Stimulated activated CD8-positive, alpha-beta memory T cell treated with anti-CD3 and anti-CD28 coated beads, Interleukin-15, amount 100 ng/mL, for 24 hours (primary cell): Measurements from ENCODE around the gene ELF5.

Source experiments
- DNase-seq: peaks from one replicate; pipeline ENCODE4 v3.0.0-alpha.2; 2020; ENCODE audit warnings: low read depth

ELF5 gene

DNA sequence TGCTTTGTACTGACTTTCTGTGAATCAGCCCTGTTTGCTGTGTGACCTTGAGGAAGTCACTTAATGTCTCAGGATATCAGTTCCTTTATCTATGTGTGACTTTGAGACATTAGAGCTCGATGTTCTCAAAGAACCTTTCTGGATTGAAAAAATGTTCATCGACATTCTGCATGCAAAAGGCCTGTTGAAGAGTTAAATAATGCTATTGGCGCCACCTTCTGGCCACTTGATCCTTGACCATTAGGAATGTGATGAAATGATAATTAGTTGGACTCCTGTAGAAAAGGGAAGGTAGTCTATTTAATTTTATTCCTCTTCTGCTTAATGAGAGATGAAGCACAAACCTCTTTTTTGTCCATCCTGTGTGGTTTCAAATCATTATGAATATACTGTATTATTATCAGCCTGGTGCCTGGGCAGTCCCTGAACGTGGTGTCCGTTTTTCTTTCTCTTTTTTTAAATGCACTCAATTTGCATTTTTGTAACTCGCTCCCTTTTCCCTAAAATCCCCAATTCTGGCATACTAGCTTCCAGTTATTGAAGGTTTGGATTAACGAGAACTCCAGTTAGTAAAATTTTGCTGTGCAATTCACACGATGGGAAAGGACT, 20.7 kb downstream of the ELF5 start:
- DNase-seq, result no peak

DNA sequence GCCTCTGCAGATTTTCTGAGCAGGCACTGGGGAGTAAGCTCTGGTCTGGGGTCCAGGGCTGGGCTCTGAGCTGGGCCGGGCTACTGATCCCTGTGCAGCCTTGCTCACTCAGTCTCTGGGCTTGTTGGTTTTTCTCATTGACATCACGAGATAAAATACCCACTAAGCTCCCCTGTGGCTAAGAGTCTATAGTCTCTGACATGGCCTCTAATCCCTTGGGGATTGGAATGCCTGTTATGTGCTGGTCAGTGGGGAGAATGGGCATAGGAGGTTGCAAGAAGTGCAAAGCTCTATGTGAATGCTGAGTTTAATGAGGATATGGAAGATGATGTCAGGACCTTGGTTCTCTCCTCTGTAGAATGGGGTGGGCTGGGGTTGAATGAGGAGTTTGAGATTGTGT, 23.3 kb downstream of the ELF5 start:
- no peak for DNase-seq

DNA sequence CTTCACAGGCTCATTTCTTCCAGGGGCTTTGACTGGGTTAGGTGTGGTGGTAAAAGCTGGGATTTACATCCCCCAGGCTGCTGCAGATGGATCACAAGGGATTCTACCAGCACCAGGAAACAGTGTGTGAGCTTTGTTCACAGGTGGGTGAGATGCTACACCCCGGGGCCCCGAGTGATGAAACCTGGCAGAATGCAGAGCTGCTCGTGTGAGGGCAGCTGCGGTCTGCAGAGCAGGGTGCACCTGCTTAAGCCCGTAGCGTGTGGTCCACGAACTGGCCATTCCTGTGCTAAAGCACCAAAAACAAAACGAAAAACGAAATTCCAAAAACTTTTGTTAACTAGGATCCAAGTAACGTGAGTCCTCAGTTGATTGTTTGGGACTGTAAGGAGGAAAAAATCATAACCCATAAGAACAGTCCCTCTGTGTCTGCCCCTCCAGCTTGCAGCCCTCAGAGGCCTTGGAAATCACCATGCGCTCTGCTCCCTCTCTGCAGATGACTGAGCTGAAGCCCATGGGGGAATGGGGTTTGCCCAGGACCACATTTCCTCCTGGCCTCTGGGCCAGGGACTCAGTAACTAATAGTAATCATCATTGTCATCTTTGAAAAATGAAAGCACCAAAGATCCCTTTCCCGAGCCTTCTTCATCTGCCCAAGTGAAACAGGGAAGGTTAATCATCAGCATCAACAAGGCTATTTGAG, 24.6 kb downstream of the ELF5 start:
- DNase-seq, result no peak

DNA sequence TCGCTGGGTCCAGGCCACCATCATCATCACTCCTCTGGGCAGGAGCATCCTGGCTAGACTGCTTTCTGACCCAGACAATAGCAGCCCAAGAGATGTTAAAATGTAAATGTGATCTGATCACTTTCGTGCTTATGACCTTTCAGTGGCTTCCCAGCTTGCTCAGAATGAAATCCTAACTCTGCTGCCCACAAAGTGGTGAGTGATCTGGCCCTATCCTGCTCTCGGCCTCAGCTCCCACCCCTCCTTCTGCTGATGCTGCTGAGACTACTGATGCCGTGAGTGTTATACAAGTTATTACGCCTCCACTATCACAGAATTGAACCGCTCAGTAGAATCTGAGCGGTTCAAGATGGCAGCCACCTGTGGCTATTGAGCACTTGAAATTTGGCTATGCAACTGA, 26.2 kb downstream of the ELF5 start:
- DNase-seq, result no peak

DNA sequence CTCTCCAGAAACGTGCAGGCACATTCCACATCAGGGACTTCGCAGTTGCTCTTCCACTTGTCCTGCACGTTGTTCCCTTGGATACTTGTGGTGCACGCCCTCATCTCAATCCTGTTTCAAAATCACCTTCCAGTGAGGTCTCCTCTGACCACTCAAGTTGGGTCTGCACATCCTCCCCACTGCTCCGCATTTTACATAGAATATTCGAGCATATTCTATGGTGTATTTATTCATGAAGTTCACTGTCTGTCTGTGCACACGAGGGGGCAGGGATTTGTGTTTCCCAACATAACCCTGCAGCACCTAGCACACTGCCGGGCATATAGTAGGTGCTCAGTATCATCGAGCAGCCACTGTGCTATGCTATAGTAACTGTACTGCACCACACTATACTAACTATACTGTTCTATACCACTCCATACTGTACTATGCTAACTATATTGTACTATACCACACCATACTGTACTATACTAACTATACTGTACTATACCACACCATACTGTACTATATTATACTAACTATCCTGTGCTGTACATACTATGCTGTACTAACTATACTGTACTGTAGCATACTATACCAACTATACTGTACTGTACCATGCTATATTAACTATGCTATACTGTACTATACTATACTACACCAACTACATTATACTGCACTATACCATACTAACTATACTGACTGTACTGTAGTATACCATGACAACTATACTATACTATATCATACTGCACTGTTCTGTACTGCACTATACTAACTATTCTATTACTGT, 30.3 kb downstream of the ELF5 start:
- no peak for DNase-seq

DNA sequence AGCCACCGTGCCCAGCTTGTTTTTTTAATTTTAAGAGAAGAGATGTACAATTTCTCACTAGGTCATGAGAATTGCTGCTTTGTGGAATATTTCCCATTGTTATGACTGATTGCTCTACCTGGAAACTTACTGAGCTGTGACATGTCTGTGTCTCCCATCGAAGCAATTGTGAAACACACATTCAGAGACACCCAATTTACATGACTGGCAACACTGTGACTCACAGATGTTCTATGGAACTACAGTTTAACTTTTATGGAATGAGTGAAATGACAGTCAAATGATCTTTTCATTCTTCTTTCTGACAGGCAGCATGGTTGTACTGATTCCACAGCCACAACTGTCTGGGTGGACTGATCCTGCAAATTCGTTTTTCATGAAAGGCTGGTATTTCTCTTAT, 32.3 kb downstream of the ELF5 start:
- no peak for DNase-seq

DNA sequence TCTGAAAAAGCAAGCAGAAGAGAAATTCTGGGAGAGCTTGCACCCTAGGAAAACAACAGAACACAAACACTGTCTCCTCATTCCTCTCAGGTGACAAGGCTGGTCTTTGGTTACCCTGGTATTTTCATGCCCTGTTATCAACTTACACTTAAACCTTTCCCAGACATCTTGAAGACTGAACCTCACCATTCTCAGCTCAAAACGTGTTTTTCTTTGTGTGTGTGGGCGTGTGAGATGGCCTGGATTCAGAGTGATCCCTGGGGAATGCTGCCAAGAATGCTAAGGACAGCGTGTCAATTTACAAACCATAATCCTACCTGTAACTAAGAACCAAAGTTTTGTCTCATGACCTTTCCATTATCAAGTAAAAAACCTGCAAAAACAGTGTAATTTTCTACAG, 33.3 kb downstream of the ELF5 start:
- DNase-seq, result no peak

DNA sequence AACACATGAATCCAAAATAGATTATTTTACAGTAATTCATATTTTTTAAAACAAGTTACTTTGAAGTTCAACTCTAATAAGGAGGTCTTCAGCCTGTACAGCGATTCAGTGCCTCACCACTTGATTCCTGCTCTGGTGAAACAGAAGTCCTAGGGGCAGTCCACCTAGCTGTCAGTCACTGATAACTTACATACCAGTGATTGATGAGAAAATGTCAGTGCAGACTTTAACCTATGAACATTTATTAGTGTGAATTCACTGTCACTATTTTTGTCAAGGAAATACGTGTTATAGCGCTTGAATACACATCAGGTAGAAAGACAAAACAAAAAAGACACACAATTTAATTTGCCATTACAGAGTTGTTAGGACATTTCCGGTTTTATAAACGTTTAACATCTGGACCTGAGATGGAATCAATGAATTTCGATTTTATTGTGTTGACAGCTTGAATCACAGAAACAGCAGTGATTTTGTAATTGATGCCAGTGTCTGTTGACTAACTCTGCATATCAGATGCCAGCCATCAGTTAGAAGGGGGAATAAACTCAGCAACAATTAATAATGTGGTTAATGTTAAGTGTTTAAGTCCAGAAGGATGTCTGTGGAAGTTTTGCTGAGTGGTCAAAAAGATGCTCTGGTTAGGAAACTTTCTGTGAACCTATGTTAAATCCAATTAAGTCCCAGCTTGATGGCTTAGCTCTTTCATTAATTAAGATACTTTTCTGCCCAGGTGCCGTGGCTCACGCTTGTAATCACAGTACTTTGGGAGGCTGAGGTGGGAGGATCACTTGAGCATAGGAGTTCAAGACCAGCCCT, 34.5 kb downstream of the ELF5 start:
- no peak for DNase-seq

DNA sequence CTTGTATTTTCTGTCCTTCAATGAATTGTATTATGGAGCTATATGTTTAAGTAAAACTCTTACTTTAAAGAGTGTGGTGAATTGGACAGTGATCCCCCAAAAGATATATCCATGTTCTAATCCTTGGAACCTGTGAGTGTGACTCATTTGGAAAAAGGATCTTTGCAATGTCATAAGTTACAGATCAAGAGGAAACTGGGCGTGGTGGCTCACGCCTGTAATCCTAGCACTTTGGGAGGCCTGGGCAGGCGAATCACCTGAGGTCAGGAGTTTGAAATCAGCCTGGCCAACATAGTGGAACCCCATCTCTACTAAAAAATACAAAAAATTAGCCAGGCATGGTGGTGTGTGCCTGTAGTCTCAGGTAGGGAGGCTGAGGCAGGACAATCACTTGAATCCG, 36.7 kb downstream of the ELF5 start:
- DNase-seq, result no peak

DNA sequence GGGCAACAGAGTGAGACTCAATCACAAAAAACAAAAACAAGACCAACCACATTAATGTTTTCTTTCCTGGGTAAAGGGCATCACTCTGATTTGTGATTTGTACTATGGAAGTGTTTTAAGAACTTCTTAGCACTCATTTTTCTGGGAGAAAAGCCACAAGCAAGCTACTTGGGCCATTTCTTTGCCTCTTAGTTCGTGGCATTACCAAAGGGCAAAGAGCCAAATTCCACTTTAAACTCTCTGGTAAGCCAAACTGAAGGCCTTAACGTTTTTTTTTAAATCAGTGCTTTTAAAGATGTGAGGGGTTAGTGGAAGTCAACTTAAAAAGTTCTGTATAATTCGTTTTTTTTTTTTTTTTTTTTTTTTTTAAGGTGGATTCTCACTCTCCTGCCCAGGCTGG, 37.9 kb downstream of the ELF5 start:
- no peak for DNase-seq

DNA sequence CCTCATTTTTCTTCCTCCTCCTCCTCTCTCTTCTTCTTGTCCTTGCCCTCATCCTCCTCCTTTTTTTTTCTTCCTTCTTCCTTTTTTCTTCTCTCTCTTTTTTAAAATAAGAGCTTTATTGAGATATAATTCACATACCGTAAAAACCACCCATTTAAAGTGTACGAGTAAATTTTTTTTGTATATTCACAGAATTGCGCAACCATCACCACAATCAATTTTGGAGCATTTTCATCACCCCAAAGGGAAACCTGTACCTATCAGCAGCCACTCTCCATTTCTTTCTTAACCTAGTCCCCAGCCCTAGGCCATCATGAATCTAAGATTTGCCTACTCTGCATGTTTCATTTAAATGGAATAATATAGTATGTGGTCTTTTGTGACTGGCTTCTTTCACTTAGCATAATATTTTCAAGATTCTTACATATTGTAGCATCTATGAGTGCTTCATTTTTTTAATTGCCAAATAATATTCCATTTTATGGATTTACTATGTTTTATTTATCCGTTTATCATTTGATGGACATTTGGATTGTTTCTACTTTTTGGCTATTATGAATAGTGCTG, 39.9 kb downstream of the ELF5 start:
- DNase-seq, result no peak

DNA sequence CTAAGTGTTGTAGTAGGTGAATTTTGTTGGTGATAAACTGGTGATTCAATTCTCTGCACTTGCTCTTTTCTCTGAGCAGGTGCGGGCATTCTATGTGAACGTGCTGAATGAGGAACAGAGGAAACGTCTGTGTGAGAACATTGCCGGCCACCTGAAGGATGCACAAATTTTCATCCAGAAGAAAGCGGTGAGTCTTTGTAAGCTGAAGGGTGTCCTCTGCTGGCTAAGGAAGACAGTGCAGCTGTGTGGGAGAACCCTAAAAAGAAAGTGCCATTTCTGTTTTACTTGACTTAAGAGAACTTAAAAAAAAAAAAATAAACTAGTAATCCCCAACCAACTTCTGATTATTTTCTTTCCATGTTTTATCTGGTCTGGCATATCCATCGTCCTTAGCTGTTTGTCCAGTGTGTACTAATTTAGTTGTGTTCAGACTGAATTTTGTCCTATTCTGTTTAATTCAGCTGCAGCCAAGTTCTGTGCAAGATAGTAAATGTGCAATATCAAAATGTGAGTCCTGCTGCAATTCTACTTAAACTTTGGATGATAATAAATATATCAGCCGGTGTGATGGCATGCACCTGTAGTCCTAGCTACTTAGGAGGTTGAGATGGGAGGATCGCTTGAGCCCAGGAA, 45.3 kb downstream of the ELF5 start:
- DNase-seq, result no peak

DNA sequence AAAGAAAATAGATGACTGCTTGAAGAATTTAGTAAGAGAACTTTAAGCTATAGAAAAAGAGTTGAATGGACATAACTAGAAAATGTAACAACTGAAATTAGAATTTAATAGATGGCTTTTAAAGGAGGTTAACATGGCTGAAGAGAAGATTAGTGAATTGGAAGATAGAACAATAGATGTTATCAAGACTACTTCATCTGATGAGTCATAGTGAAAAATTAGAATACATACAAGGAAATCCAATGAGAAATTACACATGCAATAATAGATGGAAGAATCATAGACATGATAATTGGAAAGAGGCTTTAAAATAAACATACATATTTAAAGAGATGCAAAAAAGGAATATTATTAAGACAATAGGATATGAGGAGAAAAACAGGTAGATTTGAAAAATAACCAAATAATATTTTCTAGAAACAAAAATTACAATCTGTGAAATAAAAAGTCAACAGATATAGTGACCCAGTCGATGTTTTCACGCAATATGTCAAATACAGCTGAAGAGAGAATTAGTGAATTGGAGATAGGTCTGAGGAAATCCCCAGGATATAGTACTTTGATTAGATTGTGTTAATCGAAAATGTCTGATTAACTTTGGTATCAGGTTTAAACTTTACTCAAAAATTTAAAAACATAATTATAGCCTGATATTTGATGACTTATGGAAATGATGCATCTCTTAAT, 46.6 kb downstream of the ELF5 start:
- DNase-seq, result no peak

DNA sequence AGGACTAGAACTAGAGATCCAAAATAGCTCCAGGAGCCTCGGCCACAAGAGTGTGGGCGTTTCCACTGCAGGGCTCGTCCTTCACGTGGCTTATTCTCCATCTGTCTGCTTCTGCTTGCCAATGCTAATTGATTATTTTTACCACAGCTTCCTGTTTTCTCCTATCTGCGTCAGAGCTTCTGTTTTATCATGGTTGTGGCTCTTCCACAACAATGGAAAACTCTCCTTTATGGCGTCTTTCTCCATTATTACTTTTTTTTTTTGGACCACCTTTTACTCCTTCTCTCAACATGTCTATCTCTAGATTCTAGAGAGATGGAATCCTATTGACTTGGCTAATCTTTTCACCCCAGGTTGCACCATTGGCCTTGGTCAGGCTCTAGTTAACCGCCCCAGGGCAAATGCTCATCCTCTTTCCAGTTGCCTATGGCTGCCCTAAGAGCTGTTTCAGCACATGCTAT, 49.0 kb downstream of the ELF5 start:
- DNase-seq, result no peak

DNA sequence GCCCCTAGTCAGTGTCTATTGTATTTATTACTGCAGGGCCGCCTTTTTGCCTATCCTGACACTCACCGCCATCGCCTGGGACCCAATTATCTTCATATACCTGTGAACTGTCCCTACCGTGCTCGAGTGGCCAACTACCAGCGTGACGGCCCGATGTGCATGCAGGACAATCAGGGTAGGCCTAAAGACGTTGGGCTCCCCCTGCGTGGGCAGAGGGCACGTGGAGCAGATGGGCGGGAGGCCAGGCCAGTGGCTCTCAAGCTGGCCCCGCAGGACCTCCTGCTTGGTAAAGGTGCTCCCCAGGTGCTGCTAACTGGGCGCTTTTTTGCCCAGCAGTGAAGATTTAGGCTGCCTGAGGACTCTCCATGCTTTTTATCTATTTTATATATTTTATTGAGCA, 52.4 kb downstream of the ELF5 start:
- no peak for DNase-seq

DNA sequence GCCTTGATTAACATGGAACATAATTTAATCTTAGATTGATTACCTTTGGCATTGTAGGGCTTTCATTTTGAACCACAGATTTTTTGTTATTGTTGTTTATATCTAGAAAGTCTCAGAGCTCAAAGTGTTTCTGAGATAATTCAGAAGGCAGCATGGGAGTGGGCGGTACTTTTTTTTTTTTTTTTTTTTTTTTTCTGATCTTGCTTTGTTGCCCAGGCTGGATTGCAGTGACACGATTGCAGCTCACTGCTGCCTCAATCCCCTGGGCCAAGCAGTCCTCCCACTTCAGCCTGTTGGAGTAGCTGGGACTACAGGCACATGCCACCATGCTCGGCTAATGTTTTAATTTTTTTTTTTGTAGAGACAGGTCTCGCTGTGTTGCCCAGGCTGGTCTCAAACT, 53.3 kb downstream of the ELF5 start:
- DNase-seq, result no peak

DNA sequence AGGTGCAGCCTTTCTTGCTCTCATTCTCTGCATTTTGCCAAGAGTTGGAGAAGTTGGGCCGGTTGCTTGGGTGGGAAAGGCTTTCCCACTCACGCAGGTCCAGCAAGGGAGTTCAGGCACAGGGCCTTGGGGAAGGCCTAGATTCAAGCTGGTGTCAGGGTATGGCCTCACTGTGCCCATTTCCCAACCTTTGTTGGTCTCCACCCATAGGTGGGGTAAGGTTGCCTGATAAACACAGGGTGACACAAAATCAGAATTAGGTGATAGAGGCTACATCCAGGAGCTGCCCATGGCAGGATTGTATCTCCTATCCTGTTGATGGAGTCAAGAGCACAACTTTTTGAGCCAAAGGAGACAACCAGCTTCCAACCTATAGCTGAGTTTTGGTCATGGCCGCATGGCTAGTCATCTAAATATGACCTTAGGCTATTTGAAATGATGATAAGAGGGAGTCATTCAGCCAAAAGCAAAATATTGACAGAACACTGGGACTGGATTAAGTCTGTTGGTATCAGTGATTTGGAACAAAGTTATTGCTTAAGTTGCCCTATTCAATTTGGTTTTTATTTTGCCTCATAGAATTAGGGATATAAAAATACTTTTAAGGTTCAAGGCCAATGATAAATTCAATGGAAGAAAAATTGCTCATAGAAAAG, 54.0 kb downstream of the ELF5 start:
- no peak for DNase-seq

DNA sequence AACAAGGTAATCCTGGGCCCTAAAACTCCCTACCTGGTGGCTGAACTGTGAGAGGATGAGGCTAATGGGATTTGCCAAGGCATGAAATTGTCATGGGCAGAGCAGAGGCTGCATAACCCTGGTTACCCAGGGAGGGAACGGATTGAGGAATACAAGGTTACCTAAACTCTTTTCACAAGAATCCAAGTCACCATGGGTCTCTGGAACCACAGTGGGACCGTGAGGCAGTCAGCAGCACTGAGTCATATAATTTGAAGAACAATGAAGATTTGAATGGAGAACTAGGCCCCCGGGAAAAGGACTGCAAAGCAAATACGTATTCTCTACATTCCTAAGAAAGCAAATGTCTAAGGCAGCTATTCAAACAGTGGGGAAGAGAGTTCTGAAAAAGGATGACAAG, 55.1 kb downstream of the ELF5 start:
- DNase-seq, result no peak

DNA sequence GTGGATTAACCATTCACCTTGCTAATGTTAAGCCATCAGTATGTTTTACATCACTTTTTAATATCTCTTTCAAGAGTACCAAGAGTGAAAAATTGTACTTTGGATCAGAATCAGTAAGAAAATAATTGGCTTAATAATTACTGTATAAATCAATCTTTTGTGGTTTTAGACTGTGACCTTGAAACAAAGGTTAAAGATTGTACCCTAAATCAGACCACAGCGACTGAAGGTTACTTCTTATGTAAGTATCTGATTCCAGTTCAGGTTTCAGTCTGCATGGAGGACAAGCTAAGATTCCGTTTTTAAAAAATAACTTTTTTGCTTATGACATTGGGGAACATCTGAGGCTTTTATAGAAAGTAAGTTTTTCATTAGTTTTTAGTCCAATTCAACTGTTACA, 56.0 kb downstream of the ELF5 start:
- DNase-seq, result no peak

DNA sequence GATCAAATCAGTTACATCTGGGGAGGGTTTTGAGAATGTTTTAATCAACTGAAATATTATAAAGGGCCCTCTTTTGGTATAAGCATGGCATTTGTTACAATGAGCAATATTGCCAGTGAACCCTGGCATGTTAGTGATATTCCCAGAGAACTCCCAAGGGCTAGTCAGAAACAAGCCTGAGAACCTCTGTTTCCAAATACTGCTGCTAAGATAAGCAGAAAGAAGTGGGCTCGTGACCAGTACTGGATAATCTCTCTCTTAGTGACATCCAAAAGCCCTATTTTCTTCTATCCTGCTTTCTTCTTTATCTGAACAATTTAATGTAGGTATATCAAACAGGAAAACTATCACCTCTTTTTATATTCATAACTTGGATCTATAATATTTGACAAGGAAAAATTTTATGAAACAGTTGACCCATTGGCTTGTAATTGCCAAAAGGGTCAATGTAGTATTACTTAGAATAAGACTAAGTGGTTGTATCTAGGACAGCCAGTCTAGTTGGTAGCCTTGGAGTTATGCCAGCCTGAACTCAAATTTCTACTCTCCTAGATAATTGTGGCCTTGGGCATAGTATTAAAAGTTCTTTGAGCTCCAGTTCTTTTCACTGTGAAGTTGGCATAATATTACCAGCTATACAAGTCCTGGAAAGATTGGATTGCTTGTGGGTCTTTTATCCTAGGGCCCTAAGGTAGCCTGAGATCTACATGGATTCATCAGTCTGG, 59.1 kb downstream of the ELF5 start:
- DNase-seq, result no peak
